H1 (cell line): ENCODE results near the gene KCNJ2. TPM values are rescaled to one million over a fixed set of nuclear protein-coding genes. Genes with fewer than 3 reads are reported as not detected.

Experiments
- CTCF ChIA-PET: fragments of 300-600 bp; sonication (Branson Sonifier 250); formaldehyde crosslinking; loops from one replicate; lab custom pipeline; 2021; ENCODE audit not compliant: partially characterized antibody; lab: Charles Lee
- POLR2A ChIA-PET: fragments of 300-600 bp; sonication (Branson Sonifier 250); formaldehyde crosslinking; loops from one replicate; lab custom pipeline; 2021; ENCODE audit warnings: inconsistent platforms; ENCODE audit not compliant: partially characterized antibody; lab: Charles Lee
- DNase-seq, 2 experiments: peaks; one replicate each; pipeline versions ENCODE4 v3.0.0 to v3.0.0-alpha.2; 2010 to 2022; ENCODE audit warnings: low spot score in 2 of 2, low read depth in 1 of 2, mixed read lengths in 1 of 2
- FAIRE-seq: peaks from 2 replicates; lab custom pipeline; 2011; peaks lifted over from hg19 to GRCh38; lab: Jason Lieb, UNC
- H2AFZ ChIP-seq: 2 replicates; pipeline ENCODE4 v1.8.1; 2012; ENCODE audit warnings: low read length, inconsistent platforms
- H2AK5ac ChIP-seq: 2 replicates; pipeline ENCODE4 v1.6.1; 2013; ENCODE audit warnings: low read depth, low read length
- H2BK120ac ChIP-seq: replicated peaks from 2 replicates; pipeline ENCODE3; 2013; ENCODE audit warnings: low read depth, low read length, inconsistent platforms
- H2BK12ac ChIP-seq: 2 replicates; pipeline ENCODE4 v1.6.1; 2013; ENCODE audit warnings: low read depth, low read length
- H2BK15ac ChIP-seq: 2 replicates; pipeline ENCODE4 v1.6.1; 2013; ENCODE audit warnings: low read length
- H2BK20ac ChIP-seq: 2 replicates; pipeline ENCODE4 v1.6.1; 2013; ENCODE audit warnings: low read length
- H2BK5ac ChIP-seq: 2 replicates; pipeline ENCODE4 v1.6.1; 2013; ENCODE audit warnings: low read depth, low read length
- H3K14ac ChIP-seq: 2 replicates; pipeline ENCODE4 v1.6.1; 2013; ENCODE audit warnings: inconsistent platforms; ENCODE audit not compliant: insufficient read length
- H3K18ac ChIP-seq: 2 replicates; pipeline ENCODE4 v1.6.1; 2013; ENCODE audit warnings: low read length; ENCODE audit errors: extremely low read depth
- H3K23ac ChIP-seq: 2 replicates; pipeline ENCODE4 v1.6.1; 2013; ENCODE audit warnings: inconsistent platforms; ENCODE audit not compliant: insufficient read length
- H3K23me2 ChIP-seq: 2 replicates; pipeline ENCODE4 v1.6.1; 2013; ENCODE audit warnings: low read depth, low read length
- H3K27ac ChIP-seq: 2 replicates; pipeline ENCODE4 v1.6.1; 2011; ENCODE audit warnings: low read depth, low read length, inconsistent platforms
- H3K27me3 ChIP-seq, 4 experiments: replicated peaks in 1 of 4; 1 replicate in 1 of 4; 2 replicates in 3 of 4; pipeline versions ENCODE4 v1.6.1 to v1.8.1; 2011 to 2013; ENCODE audit warnings: low read length in 3 of 4, mild to moderate bottlenecking in 3 of 4, inconsistent platforms in 2 of 4, mixed read lengths in 2 of 4, moderate library complexity in 1 of 4; ENCODE audit not compliant: control insufficient read depth in 3 of 4, insufficient read depth in 3 of 4; ENCODE audit errors: extremely low read depth in 1 of 4
- H3K36me3 ChIP-seq, 4 experiments: 2 replicates each; pipeline versions ENCODE4 v1.6.1 to v1.8.1; 2011 to 2013; ENCODE audit warnings: mild to moderate bottlenecking in 4 of 4, low read length in 3 of 4, moderate library complexity in 2 of 4, control low read depth in 1 of 4, inconsistent platforms in 1 of 4; ENCODE audit not compliant: insufficient read depth in 4 of 4, control insufficient read depth in 2 of 4
- H3K4ac ChIP-seq: replicated peaks from 2 replicates; pipeline ENCODE3; 2013; ENCODE audit warnings: low read length, low read depth, mixed read lengths, inconsistent platforms; ENCODE audit not compliant: insufficient read length
- H3K4me1 ChIP-seq, 4 experiments: replicated peaks in 1 of 4; 1 replicate in 1 of 4; 2 replicates in 3 of 4; pipeline versions ENCODE4 v1.6.1 to v1.8.1; 2011 to 2013; ENCODE audit warnings: low read length in 3 of 4, inconsistent platforms in 2 of 4, mixed read lengths in 1 of 4; ENCODE audit not compliant: insufficient read depth in 4 of 4, control insufficient read depth in 3 of 4
- H3K4me2 ChIP-seq, 2 experiments: 2 replicates each; pipeline versions ENCODE4 v1.6.1 to v1.8.1; 2011 to 2013; ENCODE audit warnings: low read depth in 2 of 2, low read length in 2 of 2, control low read depth in 1 of 2, inconsistent platforms in 1 of 2, mild to moderate bottlenecking in 1 of 2; ENCODE audit not compliant: insufficient read depth in 1 of 2
- H3K4me3 ChIP-seq, 4 experiments: fragments of 200-600, 300-600 bp in 1 of 4; sonication (generic), shearing (Covaris generic), sonication (Bioruptor Twin) in 1 of 4; 2 replicates each; pipeline versions ENCODE4 v1.5.1 to v1.8.1; 2011 to 2016; ENCODE audit warnings: low read length in 4 of 4, low read depth in 3 of 4, control low read depth in 2 of 4, inconsistent platforms in 2 of 4, mild to moderate bottlenecking in 2 of 4, mixed read lengths in 1 of 4, moderate library complexity in 1 of 4; ENCODE audit not compliant: insufficient read depth in 2 of 4; ENCODE audit errors: extremely low read depth in 1 of 4
- H3K56ac ChIP-seq: replicated peaks from 2 replicates; pipeline ENCODE3; 2013; ENCODE audit warnings: low read depth, mild to moderate bottlenecking, mixed read lengths, low read length, inconsistent platforms; ENCODE audit not compliant: insufficient read length
- H3K79me1 ChIP-seq: 2 replicates; pipeline ENCODE4 v1.6.1; 2013; ENCODE audit warnings: low read depth, low read length, control low read depth
- H3K79me2 ChIP-seq, 2 experiments: 2 replicates each; pipeline versions ENCODE4 v1.6.1 to v1.8.1; 2012 to 2013; ENCODE audit warnings: low read length in 2 of 2, mild to moderate bottlenecking in 2 of 2, inconsistent platforms in 1 of 2; ENCODE audit not compliant: insufficient read depth in 2 of 2, control insufficient read depth in 1 of 2
- H3K9ac ChIP-seq, 4 experiments: replicated peaks in 1 of 4; 1 replicate in 1 of 4; 2 replicates in 3 of 4; pipeline versions ENCODE4 v1.6.1 to v1.8.1; 2011 to 2013; ENCODE audit warnings: low read depth in 3 of 4, low read length in 3 of 4, control low read depth in 2 of 4, mild to moderate bottlenecking in 2 of 4, moderate library complexity in 2 of 4, inconsistent platforms in 1 of 4; ENCODE audit errors: extremely low read depth in 1 of 4
- H3K9me3 ChIP-seq, 2 experiments: 2 replicates each; pipeline versions ENCODE4 v1.6.1 to v1.8.1; 2012 to 2013; ENCODE audit warnings: mild to moderate bottlenecking in 2 of 2, moderate library complexity in 2 of 2, control low read depth in 1 of 2, inconsistent platforms in 1 of 2, low read depth in 1 of 2, low read length in 1 of 2, mixed read lengths in 1 of 2; ENCODE audit not compliant: insufficient read depth in 2 of 2
- H4K20me1 ChIP-seq, 2 experiments: replicated peaks in 1 of 2; 2 replicates each; pipeline versions ENCODE3 to v1.8.1; 2011 to 2013; ENCODE audit warnings: inconsistent platforms in 2 of 2, low read length in 2 of 2, mild to moderate bottlenecking in 1 of 2; ENCODE audit not compliant: insufficient read depth in 2 of 2, control insufficient read depth in 1 of 2
- H4K5ac ChIP-seq: 2 replicates; pipeline ENCODE4 v1.6.1; 2013; ENCODE audit warnings: low read length, low read depth, mixed read lengths, inconsistent platforms; ENCODE audit not compliant: insufficient read length
- H4K8ac ChIP-seq: 2 replicates; pipeline ENCODE4 v1.8.0; 2013; ENCODE audit warnings: mild to moderate bottlenecking, moderate library complexity, low read length, inconsistent platforms; ENCODE audit not compliant: insufficient read depth; ENCODE audit errors: extremely low read depth
- H4K91ac ChIP-seq: replicated peaks from 2 replicates; pipeline ENCODE3; 2013; ENCODE audit warnings: low read length, mixed read lengths, inconsistent platforms; ENCODE audit not compliant: insufficient read length
- KDM5A ChIP-seq: fragments of 200-600 bp; IDR thresholded peaks from 2 replicates; pipeline ENCODE4 v1.7.1; 2012; ENCODE audit warnings: mild to moderate bottlenecking, low read length, inconsistent platforms, mixed read lengths
- WGBS, 2 experiments: shearing (Covaris generic) in 1 of 2; methylation state at CpG; one replicate each; pipeline versions ENCODE4 v1.1.6 to v1.1.7; 2013 to 2015; ENCODE audit warnings: low lambda C conversion rate in 2 of 2, mixed read lengths in 2 of 2, inconsistent platforms in 1 of 2, low coverage in 1 of 2, missing lambda C conversion rate in 1 of 2; ENCODE audit not compliant: insufficient replicate concordance in 2 of 2, insufficient coverage in 1 of 2, insufficient read length in 1 of 2; ENCODE audit errors: extremely low coverage in 1 of 2, missing lambda C conversion rate in 1 of 2; 5-methylcytosine and 5-hydroxymethylcytosine counted together
- polyA plus RNA-seq, 7 experiments: library from polyadenylated mRNA; depleted of rRNA in 3 of 7; stranded (reverse) in 5 of 7; unstranded in 2 of 7; fragments of >200 nt in 5 of 7; fragments of 200-250 nt in 2 of 7; gene quantifications; 1 replicate in 5 of 7; 2 replicates in 1 of 7; 4 replicates in 1 of 7; pipeline versions ENCODE4 v1.2.1 to v1.2.3, GENCODE V29; 2011 to 2013; ENCODE audit warnings: missing spikeins in 2 of 7, mixed read lengths in 2 of 7
- total RNA-seq: library from RNA; stranded (reverse); fragmentation: NEBNext Ultra II Directional; extraction: Animal tissue kit (Norgen Biotek cat#: 25700); gene quantifications from 2 replicates; pipeline ENCODE4 v1.2.1, GENCODE V29; 2021

The KCNJ2 gene
- total and polyA plus RNA-seq, 2 of the 8 experiments (the other 6 are each of a cell fraction or from before 2014, with no cell fraction given) = 0.23 to 0.76 TPM

DNA sequence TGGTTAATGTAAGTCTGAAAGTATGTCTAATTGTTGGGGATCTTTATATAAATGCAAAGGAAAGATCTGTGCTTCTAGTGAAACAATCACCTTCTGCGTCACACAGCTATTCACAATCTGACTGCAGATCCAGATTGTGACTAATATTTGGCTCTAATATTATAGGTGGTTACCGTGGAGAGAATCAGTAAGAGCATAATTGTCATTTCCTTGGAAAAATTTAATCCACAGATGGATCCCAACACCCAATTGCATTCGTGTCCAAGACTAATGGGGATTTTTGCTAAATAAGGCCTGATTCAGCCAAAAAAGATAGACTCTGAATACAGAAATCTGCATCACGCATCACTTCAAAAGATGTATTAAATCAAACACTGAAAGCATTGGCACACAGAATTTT is 2.7 kb upstream of the KCNJ2 start:
- Histone ChIP-seq H3K14ac (no peak overlapping the region), H3K36me3 (no peaks in the 10 kb centered on the region), H3K27ac (no peak overlapping the region), H3K79me1 (no peaks in the 10 kb centered on the region), H2BK120ac (no peak overlapping the region), H2BK20ac (no peak overlapping the region), H2BK15ac (no peak overlapping the region), H3K23ac (no peak overlapping the region), H2BK5ac (no peak overlapping the region), H3K23me2 (peaks cover 15% of the 10 kb centered on the region), H4K91ac (no peak overlapping the region), H3K9me3 (no peaks in the 10 kb centered on the region), H3K9ac (no peak overlapping the region), H4K20me1 (no peaks in the 10 kb centered on the region), H3K4ac (no peak overlapping the region), H3K18ac (no peak overlapping the region), H2AFZ (no peak overlapping the region), H2AK5ac (no peak overlapping the region), H3K4me1 (no peaks in the 10 kb centered on the region; a peak in 2 of 7 replicates), H3K56ac (no peak overlapping the region), H2BK12ac (no peak overlapping the region), H3K4me3 (no peak overlapping the region), H3K79me2 (no peaks in the 10 kb centered on the region), H3K27me3 (peaks cover 0 to 29% (median 13%) of the 10 kb centered on the region in 4 experiments; a peak in 5 of 7 replicates), H4K5ac (no peak overlapping the region), H4K8ac (no peak overlapping the region), H3K4me2 (no peak overlapping the region)
- FAIRE-seq = no peak
- ChIA-PET CTCF (interaction anchor here (0.8 to 2.5 kb wide), 8 partner anchors 10 to 754 kb away, joined by 3 to 13 read pairs (median 4); no protein-coding TSS in a partner anchor), POLR2A (no interaction called here)
- no peak for DNase-seq
- TF ChIP-seq KDM5A = no peak
- WGBS, 2 experiments = 93% methylated on average over 4 of the region's 4 CpGs; no CpG with 5 or more reads in 1 of the 2 experiments
